Tibial artery (tissue), 4 donors: ENCODE data around the gene SSR3.

Experiments
- DNase-seq, 2 donors: peaks; one replicate each; pipeline ENCODE4 v3.0.0-alpha.2; 2019
- H3K27ac ChIP-seq, 2 donors: fragments of 200-600 bp; sonication (generic) in 1 of 2; 1 replicate in 1 of 2; 2 replicates in 1 of 2; pipeline ENCODE4 v1.5.1; 2018 to 2019; ENCODE audit warnings: mild to moderate bottlenecking in 1 of 2
- H3K27me3 ChIP-seq, 2 donors: fragments of 200-600 bp; sonication (generic) in 1 of 2; one replicate each; pipeline versions ENCODE4 v1.5.1 to v1.6.0; 2016 to 2019
- H3K36me3 ChIP-seq, 3 donors: fragments of 200-600 bp; sonication (generic) in 2 of 3; one replicate each; pipeline ENCODE4 v1.5.1; 2016 to 2019; ENCODE audit warnings: mild to moderate bottlenecking in 2 of 3
- H3K4me1 ChIP-seq, 4 donors: fragments of 200-600 bp; sonication (generic) in 2 of 4; 1 replicate in 3 of 4; 2 replicates in 1 of 4; pipeline ENCODE4 v1.5.1; 2016 to 2019
- H3K4me3 ChIP-seq, 2 donors: fragments of 200-600 bp; sonication (generic) in 1 of 2; 1 replicate in 1 of 2; 2 replicates in 1 of 2; pipeline ENCODE4 v1.5.1; 2018 to 2019; ENCODE audit warnings: mild to moderate bottlenecking in 2 of 2
- H3K9me3 ChIP-seq, 3 donors: fragments of 200-600 bp; sonication (generic) in 1 of 3; one replicate each; pipeline ENCODE4 v1.5.1; 2016 to 2019
- CTCF ChIP-seq, 2 experiments: fragments of 200-600 bp in 1 of 2; fragments of 450-650 bp in 1 of 2; IDR thresholded peaks; one replicate each; pipeline ENCODE4 v1.5.1; 2017 to 2019; ENCODE audit warnings: antibody characterized with exemption in 2 of 2, mild to moderate bottlenecking in 1 of 2, moderate library complexity in 1 of 2
- intact Hi-C: fragments of 100-400 bp; cut with DNase I; formaldehyde crosslinking; loops from one replicate; pipeline ENCODE4 v1.15.0; 2023; ENCODE audit warnings: low total_unique reads

SSR3 gene

GRCh38 chr3:156587760-156588069, 32.8 kb upstream of the SSR3 start:
- peaks cover 0 to 13% (median 6%) of the 10 kb centered on the region in 4 donors for H3K4me1 ChIP-seq
- no peaks in the 10 kb centered on the region for H3K27me3 ChIP-seq
- H3K36me3 ChIP-seq = no peaks in the 10 kb centered on the region
- H3K4me3 ChIP-seq = no peak overlapping the region
- intact Hi-C loops = no loop called here
- peak overlapping the region in 1 of 2 donors; percentile 41 for H3K27ac ChIP-seq
- no peaks in the 10 kb centered on the region for H3K9me3 ChIP-seq
- no peak for TF ChIP-seq CTCF (IDR thresholded peaks at IDR 0.05)
- no peak for DNase-seq

GRCh38 chr3:156586905-156587759, 32.2 kb upstream of the SSR3 start:
- H3K27me3 ChIP-seq = no peaks in the 10 kb centered on the region
- DNase-seq = no peak
- H3K9me3 ChIP-seq = no peaks in the 10 kb centered on the region
- intact Hi-C loops = no loop called here
- TF ChIP-seq CTCF (IDR thresholded peaks at IDR 0.05) = no peak
- H3K36me3 ChIP-seq = no peaks in the 10 kb centered on the region
- H3K4me3 ChIP-seq = no peak overlapping the region
- peaks cover 0 to 13% (median 6%) of the 10 kb centered on the region in 4 donors for H3K4me1 ChIP-seq
- peak overlapping the region; percentile 11 to 41 for H3K27ac ChIP-seq

- Histone ChIP-seq H3K9me3 (no peaks in the 10 kb centered on the region), H3K4me3 (no peak overlapping the region), H3K36me3 (no peaks in the 10 kb centered on the region), H3K27me3 (no peaks in the 10 kb centered on the region), H3K4me1 (peaks cover 0 to 13% (median 6%) of the 10 kb centered on the region in 4 donors), H3K27ac (no peak overlapping the region)
- no peak for DNase-seq
- no peak for TF ChIP-seq CTCF (IDR thresholded peaks at IDR 0.05)
- intact Hi-C loops = no loop called here
These were observed 28.6 kb upstream of the SSR3 start for GRCh38 chr3:156583469-156583868.

- no peak for DNase-seq
- Histone ChIP-seq H3K36me3 (no peaks in the 10 kb centered on the region), H3K27me3 (no peaks in the 10 kb centered on the region), H3K27ac (no peak overlapping the region), H3K9me3 (no peaks in the 10 kb centered on the region), H3K4me1 (peaks cover 0 to 12% (median 5%) of the 10 kb centered on the region in 4 donors), H3K4me3 (no peak overlapping the region)
- no peak for TF ChIP-seq CTCF (IDR thresholded peaks at IDR 0.05)
- intact Hi-C loops = no loop called here
These were observed 27.7 kb upstream of the SSR3 start for GRCh38 chr3:156582532-156583183.

GRCh38 chr3:156581954-156582353, 27.0 kb upstream of the SSR3 start:
- Histone ChIP-seq H3K9me3 (no peaks in the 10 kb centered on the region), H3K36me3 (no peaks in the 10 kb centered on the region), H3K27me3 (no peaks in the 10 kb centered on the region), H3K27ac (no peak overlapping the region), H3K4me3 (no peak overlapping the region), H3K4me1 (peaks cover 0 to 6% (median 2%) of the 10 kb centered on the region in 4 donors)
- no peak for TF ChIP-seq CTCF (IDR thresholded peaks at IDR 0.05)
- intact Hi-C loops = no loop called here
- no peak for DNase-seq
